NCI-H1048 (cell line): ENCODE measurements around the gene DCLK3.

Experiments used
- DNase-seq: peaks from one replicate; lab custom pipeline; 2025; lab: John Stamatoyannopoulos, UW

The DCLK3 gene

DNA sequence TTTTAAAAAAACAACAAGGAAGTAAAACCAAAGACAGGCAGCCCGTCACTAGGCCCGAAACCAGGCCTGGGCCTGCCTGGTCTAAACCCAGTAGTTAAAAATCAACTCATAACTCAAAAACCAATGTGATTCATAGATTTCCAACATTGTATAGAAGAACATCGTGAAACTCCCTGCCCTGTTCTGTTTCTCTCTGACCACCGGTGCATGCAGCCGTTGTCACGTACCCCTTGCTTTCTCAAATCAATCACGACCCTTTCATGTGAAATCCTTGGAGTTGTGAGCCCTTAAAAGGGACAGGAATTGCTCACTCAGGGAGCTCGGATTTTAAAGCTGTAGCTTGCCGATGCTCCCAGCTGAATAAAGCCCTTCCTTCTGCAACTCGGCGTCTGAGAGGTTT is 89.5 kb downstream of the DCLK3 start:
- DNase-seq: no peak

DNA sequence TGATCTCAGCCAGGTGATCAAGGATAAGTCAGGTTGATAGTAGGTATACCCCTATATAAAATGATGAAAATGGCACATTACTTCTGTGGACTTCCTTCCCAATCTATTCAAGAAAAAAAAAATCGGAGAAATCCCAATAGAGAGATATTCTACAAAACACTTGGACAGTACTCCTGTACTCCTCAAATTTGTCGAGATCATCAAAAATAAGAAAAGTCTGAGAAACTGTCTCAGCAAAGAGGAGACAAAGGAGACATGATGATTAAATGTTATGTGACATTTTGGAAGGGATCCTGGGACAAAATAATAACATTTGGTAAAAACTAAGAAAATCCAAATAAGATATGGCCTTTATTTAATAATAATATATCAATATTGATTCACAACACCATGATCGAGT is 94.6 kb downstream of the DCLK3 start:
- DNase-seq: no peak

DNA sequence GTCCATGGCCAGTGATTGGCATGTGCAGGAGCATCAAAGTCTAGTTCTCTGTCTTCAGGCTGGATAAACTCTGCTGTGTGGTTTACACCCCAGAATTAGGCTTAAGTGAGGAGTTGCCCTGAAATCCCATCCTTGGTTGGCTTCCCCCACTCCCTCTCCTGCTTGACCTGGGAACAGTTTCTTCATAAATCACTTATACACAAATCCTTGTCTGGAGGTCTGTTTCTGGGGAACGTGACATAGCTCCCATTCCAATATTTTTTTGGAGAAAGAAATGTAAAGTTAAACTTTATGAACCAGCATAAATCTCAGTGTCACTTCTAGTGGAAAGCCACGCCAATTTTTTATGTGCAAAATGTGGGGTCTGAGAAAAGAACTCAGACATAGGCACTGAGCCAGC is 98.2 kb downstream of the DCLK3 start:
- no peak for DNase-seq

DNA sequence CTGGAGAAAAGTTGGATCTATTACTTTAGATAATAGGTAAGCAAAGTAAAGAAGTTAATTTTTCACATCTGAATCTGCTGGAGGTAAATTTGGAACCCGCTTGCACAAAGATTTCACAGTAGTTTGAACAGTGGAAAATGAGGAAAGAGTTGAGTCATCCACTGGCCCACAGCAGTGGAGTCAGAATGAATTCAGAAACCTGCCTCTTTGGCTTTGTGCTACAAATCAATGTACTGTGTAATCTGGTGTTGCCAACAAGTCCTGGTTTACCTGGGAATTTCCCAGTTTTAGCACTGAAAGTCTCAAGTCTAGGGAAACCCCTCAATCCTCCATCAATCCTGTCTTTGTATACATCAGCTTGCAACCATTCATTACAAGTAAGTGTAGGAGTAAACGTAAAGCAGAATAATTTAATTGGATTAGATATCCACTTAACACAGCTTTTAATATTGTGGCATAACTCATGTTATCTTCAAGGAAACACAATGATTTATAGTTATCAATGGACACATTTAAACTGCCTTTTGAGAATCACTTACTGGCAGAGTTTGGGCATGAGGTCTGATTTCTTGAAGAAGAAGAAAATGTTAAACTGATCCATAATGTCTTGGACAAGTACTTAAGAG is 100.6 kb downstream of the DCLK3 start:
- no peak for DNase-seq

DNA sequence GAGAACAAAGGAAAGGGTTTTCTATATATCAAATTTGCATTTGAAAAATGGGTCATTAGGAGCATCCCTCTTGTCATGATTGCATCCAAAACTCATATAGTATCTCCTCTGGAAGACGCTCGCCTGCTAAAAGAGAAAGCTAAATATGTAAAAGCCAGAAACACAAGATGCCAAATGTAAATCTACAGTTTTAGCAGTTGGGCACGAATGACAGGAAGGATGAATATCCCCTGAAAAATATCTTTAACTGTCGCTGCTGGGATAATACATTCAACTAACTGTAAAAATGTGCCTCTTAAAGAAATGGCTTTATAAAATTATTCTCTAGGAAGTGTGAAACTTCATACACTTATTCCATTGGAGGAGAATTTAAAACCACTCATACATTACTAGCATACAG is 101.7 kb downstream of the DCLK3 start:
- DNase-seq: no peak
